Measurements from ENCODE around the gene EFCAB5. TPM values are rescaled to one million over a fixed set of nuclear protein-coding genes. Genes with fewer than 3 reads are reported as not detected.
"Not testable (repeated sequence)": the region's sequence is repeated elsewhere in the genome, so short reads cannot be mapped to it uniquely, and the experiment has no call there.

EFCAB5 gene
- 0.26 TPM for total RNA-seq (ENCODE audit: unreplicated experiment)
- long read RNA-seq: 0 reads

GRCh38 chr17:29941334-29941733 is at the start of gene EFCAB5:
Gene EFCAB5 (plus strand): TSS chr17:29941634. CDS start chr17:29941797, 163 bp downstream.
- Mint-ChIP-seq H3K9me3 (ENCODE audit: unreplicated experiment) (no peaks in the 10 kb centered on the region), H3K27ac (ENCODE audit: unreplicated experiment) (no peak within 1 kb of the TSS), H3K4me3 (ENCODE audit: unreplicated experiment) (no peak within 1 kb of the TSS), H3K36me3 (ENCODE audit: low read depth, unreplicated experiment) (no peaks in the 10 kb centered on the region), H3K27me3 (ENCODE audit: unreplicated experiment) (no peaks in the 10 kb centered on the region), H3K4me1 (ENCODE audit: unreplicated experiment) (peaks cover 3% of the 10 kb centered on the region)
- no peak for DNase-seq (ENCODE audit: low spot score)
- no peak for TF ChIP-seq CTCF (IDR thresholded peaks at IDR 0.05; ENCODE audit: unreplicated experiment)

- DNase-seq (ENCODE audit: low spot score): no peak
- Mint-ChIP-seq H3K4me3 (ENCODE audit: unreplicated experiment) (no peak overlapping the region), H3K9me3 (ENCODE audit: unreplicated experiment) (no peaks in the 10 kb centered on the region), H3K4me1 (ENCODE audit: unreplicated experiment) (peaks cover 6% of the 10 kb centered on the region), H3K27ac (ENCODE audit: unreplicated experiment) (no peak overlapping the region), H3K36me3 (ENCODE audit: low read depth, unreplicated experiment) (no peaks in the 10 kb centered on the region), H3K27me3 (ENCODE audit: unreplicated experiment) (no peaks in the 10 kb centered on the region)
- TF ChIP-seq CTCF (IDR thresholded peaks at IDR 0.05; ENCODE audit: unreplicated experiment): no peak
These were observed 49.2 kb upstream of the EFCAB5 start for GRCh38 chr17:29892201-29892600.

GRCh38 chr17:29897136-29897535 is 44.3 kb upstream of the EFCAB5 start:
- not testable (repeated sequence) for DNase-seq (ENCODE audit: low spot score); H3K4me3 Mint-ChIP-seq (ENCODE audit: unreplicated experiment); H3K27ac Mint-ChIP-seq (ENCODE audit: unreplicated experiment); H3K27me3 Mint-ChIP-seq (ENCODE audit: unreplicated experiment); H3K36me3 Mint-ChIP-seq (ENCODE audit: low read depth, unreplicated experiment); H3K9me3 Mint-ChIP-seq (ENCODE audit: unreplicated experiment); H3K4me1 Mint-ChIP-seq (ENCODE audit: unreplicated experiment)

GRCh38 chr17:29903471-29903870 is 38.0 kb upstream of the EFCAB5 start:
- Mint-ChIP-seq H3K27me3 (ENCODE audit: unreplicated experiment) (no peaks in the 10 kb centered on the region), H3K9me3 (ENCODE audit: unreplicated experiment) (no peaks in the 10 kb centered on the region), H3K4me1 (ENCODE audit: unreplicated experiment) (no peaks in the 10 kb centered on the region), H3K27ac (ENCODE audit: unreplicated experiment) (no peak overlapping the region), H3K36me3 (ENCODE audit: low read depth, unreplicated experiment) (peaks cover 20% of the 10 kb centered on the region), H3K4me3 (ENCODE audit: unreplicated experiment) (no peak overlapping the region)
- DNase-seq (ENCODE audit: low spot score): no peak
- TF ChIP-seq CTCF (IDR thresholded peaks at IDR 0.05; ENCODE audit: unreplicated experiment): no peak

- H3K27ac Mint-ChIP-seq (ENCODE audit: unreplicated experiment): no peak overlapping the region
- H3K36me3 Mint-ChIP-seq (ENCODE audit: low read depth, unreplicated experiment): peaks cover 20% of the 10 kb centered on the region
- DNase-seq (ENCODE audit: low spot score): no peak
- TF ChIP-seq CTCF (IDR thresholded peaks at IDR 0.05; ENCODE audit: unreplicated experiment): no peak
- no peaks in the 10 kb centered on the region for H3K27me3 Mint-ChIP-seq (ENCODE audit: unreplicated experiment)
- no peaks in the 10 kb centered on the region for H3K9me3 Mint-ChIP-seq (ENCODE audit: unreplicated experiment)
- H3K4me1 Mint-ChIP-seq (ENCODE audit: unreplicated experiment): no peaks in the 10 kb centered on the region
- H3K4me3 Mint-ChIP-seq (ENCODE audit: unreplicated experiment): no peak overlapping the region
These were observed 36.2 kb upstream of the EFCAB5 start for GRCh38 chr17:29905086-29905878.
